ENCODE measurements around the gene CARHSP1.
"Not testable (repeated sequence)": the region's sequence is repeated elsewhere in the genome, so short reads cannot be mapped to it uniquely, and the experiment has no call there.

Gene CARHSP1

DNA sequence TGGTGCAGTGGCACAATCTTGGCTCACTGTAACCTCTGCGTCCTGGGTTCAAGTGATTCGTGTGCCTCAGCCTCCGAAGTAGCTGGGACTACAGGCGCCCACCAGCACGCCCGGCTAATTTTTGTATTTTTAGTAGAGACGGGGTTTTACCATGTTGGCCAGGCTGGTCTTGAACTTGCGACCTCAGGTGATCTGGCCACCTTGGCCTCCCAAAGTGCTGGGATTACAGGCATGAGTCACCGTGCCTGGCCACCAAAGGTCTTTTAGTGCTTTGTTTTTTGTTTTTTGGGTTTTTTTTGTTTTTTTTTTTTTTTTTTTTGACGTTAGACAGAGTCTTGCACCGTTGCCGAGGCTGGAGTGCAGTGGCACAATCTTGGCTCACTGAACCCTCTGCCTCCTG, 65.1 kb downstream of the CARHSP1 start:
- not testable (repeated sequence) for DNase-seq (ENCODE audit: insufficient read length, low spot score); FAIRE-seq
